Neural crest cell (in vitro differentiated cells): ENCODE measurements around the gene MRPS10. TPM values are rescaled to one million over a fixed set of nuclear protein-coding genes. Genes with fewer than 3 reads are reported as not detected.

Source experiments
- DNase-seq: peaks from one replicate; pipeline ENCODE4 v3.0.0; 2021; ENCODE audit warnings: low read depth, mixed read lengths, low spot score
- H3K27ac Mint-ChIP-seq: one replicate; pipeline ENCODE4 v1.8.0; 2021; ENCODE audit warnings: mild to moderate bottlenecking, mixed read lengths; ENCODE audit not compliant: unreplicated experiment
- H3K27me3 Mint-ChIP-seq: 2 replicates; pipeline ENCODE4 v1.8.0; 2021; ENCODE audit warnings: low read depth, mild to moderate bottlenecking, mixed read lengths
- H3K36me3 Mint-ChIP-seq: 2 replicates; pipeline ENCODE4 v1.8.0; 2021; ENCODE audit warnings: low read depth, mild to moderate bottlenecking, mixed read lengths
- H3K4me1 Mint-ChIP-seq: 2 replicates; pipeline ENCODE4 v1.8.0; 2021; ENCODE audit warnings: mixed read lengths
- H3K4me3 Mint-ChIP-seq: one replicate; pipeline ENCODE4 v1.8.0; 2021; ENCODE audit warnings: mild to moderate bottlenecking, mixed read lengths
- H3K9me3 Mint-ChIP-seq: 2 replicates; pipeline ENCODE4 v1.8.0; 2021; ENCODE audit warnings: mixed read lengths
- CTCF ChIP-seq: fragments of 200-600 bp; sonication (generic); conservative IDR thresholded peaks from 2 replicates; pipeline ENCODE4 v1.5.0; 2021; ENCODE audit warnings: antibody characterized with exemption, mild to moderate bottlenecking
- total RNA-seq: library from RNA; stranded (reverse); gene quantifications from 2 replicates; pipeline ENCODE4 v1.2.1, GENCODE V29; 2021

Gene MRPS10
- total RNA-seq, 1 donor from 2014 or later: 29.0 TPM

- Mint-ChIP-seq H3K4me1 (peaks cover 12% of the 10 kb centered on the region), H3K9me3 (no peaks in the 10 kb centered on the region), H3K36me3 (no peaks in the 10 kb centered on the region), H3K27me3 (peaks cover 4% of the 10 kb centered on the region), H3K27ac (no peak overlapping the region), H3K4me3 (no peak overlapping the region)
- no peak for TF ChIP-seq CTCF
- no peak for DNase-seq
Measured at GRCh38 chr6:42165016-42165415, 52.6 kb downstream of the MRPS10 start.

GRCh38 chr6:42163981-42164380 lies 53.7 kb downstream of the MRPS10 start:
- no peak for DNase-seq
- Mint-ChIP-seq H3K4me3 (no peak overlapping the region), H3K36me3 (no peaks in the 10 kb centered on the region), H3K4me1 (peaks cover 12% of the 10 kb centered on the region), H3K9me3 (no peaks in the 10 kb centered on the region), H3K27ac (no peak overlapping the region), H3K27me3 (peaks cover 4% of the 10 kb centered on the region)
- no peak for TF ChIP-seq CTCF

GRCh38 chr6:42162812-42163211 lies 54.8 kb downstream of the MRPS10 start:
- no peak for TF ChIP-seq CTCF
- peaks cover 4% of the 10 kb centered on the region for H3K27me3 Mint-ChIP-seq
- no peak for DNase-seq
- no peak overlapping the region for H3K27ac Mint-ChIP-seq
- no peaks in the 10 kb centered on the region for H3K9me3 Mint-ChIP-seq
- H3K36me3 Mint-ChIP-seq: no peaks in the 10 kb centered on the region
- H3K4me1 Mint-ChIP-seq: peaks cover 12% of the 10 kb centered on the region
- H3K4me3 Mint-ChIP-seq: no peak overlapping the region

GRCh38 chr6:42162384-42162783 lies 55.3 kb downstream of the MRPS10 start:
- Mint-ChIP-seq H3K36me3 (no peaks in the 10 kb centered on the region), H3K27me3 (peaks cover 4% of the 10 kb centered on the region), H3K9me3 (no peaks in the 10 kb centered on the region), H3K4me1 (peaks cover 12% of the 10 kb centered on the region), H3K27ac (no peak overlapping the region), H3K4me3 (no peak overlapping the region)
- TF ChIP-seq CTCF: no peak
- no peak for DNase-seq

- H3K36me3 Mint-ChIP-seq: no peaks in the 10 kb centered on the region
- H3K27ac Mint-ChIP-seq: no peak overlapping the region
- no peak for TF ChIP-seq CTCF
- H3K4me1 Mint-ChIP-seq: peaks cover 8% of the 10 kb centered on the region
- DNase-seq: no peak
- no peaks in the 10 kb centered on the region for H3K9me3 Mint-ChIP-seq
- H3K4me3 Mint-ChIP-seq: no peak overlapping the region
- H3K27me3 Mint-ChIP-seq: peaks cover 4% of the 10 kb centered on the region
Measured at GRCh38 chr6:42159431-42160024, 58.1 kb downstream of the MRPS10 start.
